Measurements from ENCODE around the gene HERPUD2. TPM values are rescaled to one million over a fixed set of nuclear protein-coding genes. Genes with fewer than 3 reads are reported as not detected.
A peak's percentile ranks its signal among the peaks of the same experiment; 100 is the strongest.

The HERPUD2 gene
- 11.4 and 26.5 TPM in 2 replicates for total RNA-seq (ENCODE audit: low replicate concordance)

GRCh38 chr7:35694784-35695472 lies at the start of gene HERPUD2:
Gene HERPUD2 (minus strand): TSS chr7:35695135. CDS start chr7:35694330, 805 bp downstream.
- no peak for TF ChIP-seq CTCF (IDR thresholded peaks at IDR 0.05; ENCODE audit: insufficient read depth, low read length)
- DNase-seq (ENCODE audit: low read depth) = peak; percentile 89
- peak within 1 kb of the TSS; percentile 97 for H3K4me3 ChIP-seq (ENCODE audit: low read depth, low read length)

- no peak for TF ChIP-seq CTCF (IDR thresholded peaks at IDR 0.05; ENCODE audit: insufficient read depth, low read length)
- no peak overlapping the region for H3K4me3 ChIP-seq (ENCODE audit: low read depth, low read length)
- DNase-seq (ENCODE audit: low read depth) = no peak
Observed at GRCh38 chr7:35738889-35739288, 44.0 kb upstream of the HERPUD2 start.

- TF ChIP-seq CTCF (IDR thresholded peaks at IDR 0.05; ENCODE audit: insufficient read depth, low read length) = no peak
- no peak overlapping the region for H3K4me3 ChIP-seq (ENCODE audit: low read depth, low read length)
- peak; percentile 52 for DNase-seq (ENCODE audit: low read depth)
Observed at GRCh38 chr7:35736725-35737124, 41.8 kb upstream of the HERPUD2 start.

- no peak for DNase-seq (ENCODE audit: low read depth)
- no peak for TF ChIP-seq CTCF (IDR thresholded peaks at IDR 0.05; ENCODE audit: insufficient read depth, low read length)
- no peak overlapping the region for H3K4me3 ChIP-seq (ENCODE audit: low read depth, low read length)
Observed at GRCh38 chr7:35735396-35735795, 40.5 kb upstream of the HERPUD2 start.

GRCh38 chr7:35734001-35734483 lies 39.1 kb upstream of the HERPUD2 start:
- no peak for TF ChIP-seq CTCF (IDR thresholded peaks at IDR 0.05; ENCODE audit: insufficient read depth, low read length)
- no peak for DNase-seq (ENCODE audit: low read depth)
- H3K4me3 ChIP-seq (ENCODE audit: low read depth, low read length) = no peak overlapping the region

- TF ChIP-seq CTCF (IDR thresholded peaks at IDR 0.05; ENCODE audit: insufficient read depth, low read length) = no peak
- DNase-seq (ENCODE audit: low read depth) = no peak
- no peak overlapping the region for H3K4me3 ChIP-seq (ENCODE audit: low read depth, low read length)
Observed at GRCh38 chr7:35731349-35731748, 36.4 kb upstream of the HERPUD2 start.
